Stimulated activated CD4-positive, alpha-beta T cell treated with anti-CD3 and anti-CD28 coated beads, TNF-alpha, amount 100 ng/mL, for 1 hour (primary cell): ENCODE measurements around the gene ZFYVE9.
"Not testable (repeated sequence)": the region's sequence is repeated elsewhere in the genome, so short reads cannot be mapped to it uniquely, and the experiment has no call there.

ENCODE experiments used
- DNase-seq, 3 donors: peaks; one replicate each; pipeline ENCODE4 v3.0.0-alpha.2; 2020; ENCODE audit warnings: low read depth in 3 of 3, low spot score in 1 of 3

ZFYVE9 gene

GRCh38 chr1:52142220-52143183 is 613 bp downstream of the ZFYVE9 start:
- DNase-seq: peak in 1 of 3 donors; percentile 3

- DNase-seq: no peak
Observed at GRCh38 chr1:52145137-52145536, 3.2 kb downstream of the ZFYVE9 start.

- DNase-seq: not testable (repeated sequence)
Observed at GRCh38 chr1:52150445-52150844, 8.6 kb downstream of the ZFYVE9 start.

GRCh38 chr1:52150946-52151345 is 9.1 kb downstream of the ZFYVE9 start:
- DNase-seq: no peak

- DNase-seq: no peak
Observed at GRCh38 chr1:52152572-52152971, 10.7 kb downstream of the ZFYVE9 start.

GRCh38 chr1:52153010-52153409 is 11.1 kb downstream of the ZFYVE9 start:
- DNase-seq: no peak

GRCh38 chr1:52153898-52154297 is 12.0 kb downstream of the ZFYVE9 start:
- DNase-seq: no peak

GRCh38 chr1:52156460-52156859 is 14.6 kb downstream of the ZFYVE9 start:
- DNase-seq: no peak

GRCh38 chr1:52157582-52157981 is 15.7 kb downstream of the ZFYVE9 start:
- DNase-seq: no peak

- no peak for DNase-seq
Observed at GRCh38 chr1:52158218-52158617, 16.3 kb downstream of the ZFYVE9 start.

GRCh38 chr1:52159033-52159789 is 17.3 kb downstream of the ZFYVE9 start:
- DNase-seq: no peak

- DNase-seq: no peak
Observed at GRCh38 chr1:52162947-52163346, 21.1 kb downstream of the ZFYVE9 start.

GRCh38 chr1:52164604-52165003 is 22.7 kb downstream of the ZFYVE9 start:
- no peak for DNase-seq

GRCh38 chr1:52166996-52167753 is 25.3 kb downstream of the ZFYVE9 start:
- no peak for DNase-seq

GRCh38 chr1:52168373-52169080 is 26.6 kb downstream of the ZFYVE9 start:
- DNase-seq: no peak

- DNase-seq: not testable (repeated sequence)
Observed at GRCh38 chr1:52171149-52171548, 29.3 kb downstream of the ZFYVE9 start.

GRCh38 chr1:52179073-52179472 is 37.2 kb downstream of the ZFYVE9 start:
- DNase-seq: no peak

GRCh38 chr1:52180176-52180575 is 38.3 kb downstream of the ZFYVE9 start:
- no peak for DNase-seq

GRCh38 chr1:52181759-52182158 is 39.9 kb downstream of the ZFYVE9 start:
- DNase-seq: not testable (repeated sequence)

GRCh38 chr1:52182328-52182727 is 40.4 kb downstream of the ZFYVE9 start:
- DNase-seq: not testable (repeated sequence)
